GM12873 (cell line): Measurements from ENCODE around the gene SUGT1.

Experiments
- TF ChIP-seq, protein P1 (sequence below): IDR thresholded peaks from 2 replicates; pipeline ENCODE4 v1.5.1; 2012; ENCODE audit warnings: low read depth, mild to moderate bottlenecking, moderate library complexity, low read length, control low read depth; ENCODE audit not compliant: insufficient read depth; ENCODE audit errors: missing control alignments

The SUGT1 gene

DNA sequence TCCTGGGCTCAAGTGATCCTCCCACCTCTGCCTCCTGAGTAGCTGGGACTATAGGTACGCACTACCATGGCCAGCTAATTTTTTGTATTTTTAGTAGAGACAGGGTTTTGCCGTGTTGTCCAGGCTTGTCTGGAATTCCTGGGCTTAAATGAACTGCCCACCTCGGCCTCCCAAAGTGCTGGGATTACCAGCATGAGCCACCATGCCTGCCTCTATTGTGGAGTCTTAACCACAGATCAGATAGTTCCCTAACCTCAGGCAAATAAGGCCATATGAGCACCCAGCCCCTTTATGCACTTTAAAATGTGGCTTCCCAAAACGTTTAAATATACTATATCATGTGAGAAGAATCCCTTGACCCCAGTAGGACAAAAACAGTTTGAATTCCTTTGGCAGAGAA, 70.5 kb downstream of the SUGT1 start:
- TF ChIP-seq, protein P1, sequence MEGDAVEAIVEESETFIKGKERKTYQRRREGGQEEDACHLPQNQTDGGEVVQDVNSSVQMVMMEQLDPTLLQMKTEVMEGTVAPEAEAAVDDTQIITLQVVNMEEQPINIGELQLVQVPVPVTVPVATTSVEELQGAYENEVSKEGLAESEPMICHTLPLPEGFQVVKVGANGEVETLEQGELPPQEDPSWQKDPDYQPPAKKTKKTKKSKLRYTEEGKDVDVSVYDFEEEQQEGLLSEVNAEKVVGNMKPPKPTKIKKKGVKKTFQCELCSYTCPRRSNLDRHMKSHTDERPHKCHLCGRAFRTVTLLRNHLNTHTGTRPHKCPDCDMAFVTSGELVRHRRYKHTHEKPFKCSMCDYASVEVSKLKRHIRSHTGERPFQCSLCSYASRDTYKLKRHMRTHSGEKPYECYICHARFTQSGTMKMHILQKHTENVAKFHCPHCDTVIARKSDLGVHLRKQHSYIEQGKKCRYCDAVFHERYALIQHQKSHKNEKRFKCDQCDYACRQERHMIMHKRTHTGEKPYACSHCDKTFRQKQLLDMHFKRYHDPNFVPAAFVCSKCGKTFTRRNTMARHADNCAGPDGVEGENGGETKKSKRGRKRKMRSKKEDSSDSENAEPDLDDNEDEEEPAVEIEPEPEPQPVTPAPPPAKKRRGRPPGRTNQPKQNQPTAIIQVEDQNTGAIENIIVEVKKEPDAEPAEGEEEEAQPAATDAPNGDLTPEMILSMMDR = no peak

DNA sequence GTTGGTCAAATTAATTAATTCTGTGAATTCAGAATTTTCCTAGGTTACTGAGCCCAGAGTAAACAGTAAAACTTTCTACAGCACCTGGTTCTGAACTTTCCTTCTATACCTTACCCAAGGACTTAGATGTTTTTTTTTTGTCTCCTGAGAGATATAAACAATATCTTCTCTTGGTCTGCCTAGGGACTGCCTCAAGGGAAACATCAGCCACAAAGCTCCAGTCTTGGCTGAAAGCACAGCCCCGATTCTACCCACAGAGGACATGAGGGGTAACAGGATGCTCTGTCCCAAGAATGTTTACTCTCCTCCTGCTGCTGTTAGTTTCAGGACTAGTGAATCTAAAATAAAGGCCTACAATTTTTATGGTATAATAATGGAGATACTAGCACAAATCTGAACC, 72.7 kb downstream of the SUGT1 start:
- TF ChIP-seq, protein P1 = no peak

DNA sequence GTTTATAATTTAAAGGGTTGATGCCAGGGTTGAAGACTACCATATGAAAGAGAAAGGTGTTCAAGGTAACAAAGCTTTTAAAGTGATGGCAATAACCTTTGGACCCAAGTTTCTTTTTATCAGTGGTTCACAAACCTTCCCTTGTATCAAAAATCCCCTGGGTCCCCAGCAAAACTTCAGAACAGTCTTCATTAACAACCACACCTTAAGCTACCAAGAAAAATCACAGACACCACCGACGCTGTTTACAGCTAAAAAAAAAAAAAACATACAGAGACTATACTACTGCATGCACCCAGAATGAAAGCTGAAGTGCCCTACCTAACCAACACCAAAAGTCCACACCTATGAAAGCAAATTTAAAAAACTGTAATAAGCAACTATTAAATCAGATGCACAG, 73.6 kb downstream of the SUGT1 start:
- TF ChIP-seq, protein P1 = no peak

DNA sequence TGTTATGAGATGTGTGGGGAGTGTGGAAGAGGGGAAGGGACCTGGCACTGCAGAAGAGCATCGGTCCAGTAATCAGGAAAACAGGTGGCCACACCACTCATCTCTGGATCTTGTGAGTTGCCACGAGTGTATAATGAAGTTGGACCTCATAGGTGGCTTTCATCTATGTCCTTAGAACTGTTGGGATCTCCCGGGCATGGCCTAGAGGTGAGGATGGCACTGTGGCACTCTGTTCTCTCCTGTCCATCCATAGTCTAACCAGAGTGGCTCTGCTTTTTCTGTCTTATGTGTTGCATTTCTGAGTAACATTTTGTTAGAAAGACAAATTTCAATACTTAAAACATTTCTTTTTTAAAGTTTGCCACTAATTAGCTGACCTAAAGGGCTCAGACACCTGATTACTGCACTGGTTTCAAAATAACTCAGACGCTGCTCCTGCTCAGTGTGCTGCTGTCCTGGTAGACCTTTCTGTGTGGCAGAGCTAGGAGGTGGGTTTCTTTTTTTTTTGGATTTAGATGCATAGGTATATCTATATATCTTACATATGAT, 81.5 kb downstream of the SUGT1 start:
- TF ChIP-seq, protein P1 = no peak

DNA sequence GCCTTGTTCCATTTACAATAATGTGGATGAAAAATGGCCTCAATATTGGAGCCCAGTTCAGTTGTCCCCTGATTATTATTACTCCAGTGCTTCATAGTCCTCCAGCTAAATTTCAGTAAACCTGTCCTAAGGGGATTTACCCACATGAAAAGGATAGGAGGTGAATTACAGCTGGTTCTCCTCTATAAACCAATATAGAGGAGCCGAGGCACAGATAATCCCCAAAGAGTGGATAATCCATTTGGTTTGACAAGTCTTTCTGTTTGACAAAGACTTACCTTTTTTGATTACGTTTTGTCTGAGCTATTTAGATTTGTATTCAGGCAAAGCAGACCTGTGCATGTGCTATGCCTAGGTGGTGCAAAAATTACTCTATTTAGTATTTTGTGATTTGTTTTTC, 84.3 kb downstream of the SUGT1 start:
- TF ChIP-seq, protein P1 = no peak

DNA sequence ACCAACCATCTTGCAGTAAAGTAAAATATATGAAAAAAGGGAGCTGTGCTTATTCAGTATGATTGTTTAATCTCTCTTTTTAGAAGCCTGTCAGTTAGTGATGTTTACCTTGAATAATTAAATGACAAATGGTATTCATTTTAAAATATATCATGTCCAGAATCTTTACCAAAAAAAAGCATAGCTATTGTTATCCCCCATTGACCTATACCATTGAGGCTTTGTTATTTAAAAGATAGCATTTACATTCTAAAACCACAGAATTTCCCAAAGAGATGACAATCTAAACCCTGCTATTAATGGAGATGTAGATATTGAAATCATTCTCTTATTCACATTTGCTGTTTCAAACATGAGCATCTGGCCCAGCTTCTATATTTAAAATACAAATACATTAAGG, 84.8 kb downstream of the SUGT1 start:
- TF ChIP-seq, protein P1 = no peak

DNA sequence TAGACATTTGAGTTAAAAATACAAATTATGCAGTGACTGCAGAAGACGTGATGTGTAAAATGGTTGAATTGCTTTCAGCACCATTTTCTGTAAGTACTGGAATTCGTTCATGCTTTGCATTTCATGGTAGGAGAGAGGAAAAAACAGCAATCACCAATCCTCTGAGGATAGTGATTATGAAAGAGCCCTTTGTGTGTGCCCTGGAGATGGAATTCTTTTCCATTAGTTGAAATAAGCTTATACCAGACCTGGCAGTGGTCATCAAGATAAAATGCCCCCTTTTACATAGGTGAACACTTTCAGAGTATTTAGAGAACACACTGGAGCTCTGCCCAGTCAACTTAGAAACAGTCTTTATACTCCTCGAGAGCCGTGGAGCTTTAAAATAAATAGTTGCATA, 85.3 kb downstream of the SUGT1 start:
- TF ChIP-seq, protein P1 = no peak
